Upper lobe of left lung (tissue), 6 donors: ENCODE results near the gene SND1. TPM values are rescaled to one million over a fixed set of nuclear protein-coding genes. Genes with fewer than 3 reads are reported as not detected.
A peak's percentile ranks its signal among the peaks of the same experiment; 100 is the strongest.

Experiments used
- ATAC-seq, 2 donors: fragments of 200-7000 bp; cut with Tn5 transposase; one replicate each; pipeline ENCODE4 v1.9.1; 2022; ENCODE audit warnings: mild to moderate bottlenecking in 2 of 2, moderate library complexity in 2 of 2; ENCODE audit not compliant: low FRiP score in 2 of 2
- DNase-seq, 2 donors: peaks; one replicate each; pipeline ENCODE4 v3.0.0-alpha.2; 2019 to 2020
- H3K27ac ChIP-seq, 4 donors: fragments of 200-600 bp; sonication (generic); one replicate each; pipeline ENCODE4 v1.5.1; 2016 to 2019
- H3K27me3 ChIP-seq, 4 donors: fragments of 200-600 bp; sonication (generic); one replicate each; pipeline ENCODE4 v1.5.1; 2017 to 2019
- H3K36me3 ChIP-seq, 4 donors: fragments of 200-600 bp; sonication (generic); one replicate each; pipeline ENCODE4 v1.5.1; 2016 to 2019
- H3K4me1 ChIP-seq, 4 donors: fragments of 200-600 bp; sonication (generic); one replicate each; pipeline ENCODE4 v1.5.1; 2018 to 2019
- H3K4me3 ChIP-seq, 4 donors: fragments of 200-600 bp; sonication (generic); one replicate each; pipeline ENCODE4 v1.5.1; 2017 to 2019; ENCODE audit warnings: mild to moderate bottlenecking in 2 of 4, moderate library complexity in 1 of 4
- H3K9me3 ChIP-seq, 4 donors: fragments of 200-600 bp; sonication (generic); one replicate each; pipeline ENCODE4 v1.5.1; 2018 to 2019
- CTCF ChIP-seq, 6 experiments: fragments of 450-650 bp in 4 of 6; fragments of 200-600 bp in 2 of 6; sonication (generic) in 2 of 6; IDR thresholded peaks; one replicate each; pipeline ENCODE4 v1.5.1; 2016 to 2019; ENCODE audit warnings: antibody characterized with exemption in 6 of 6
- EP300 ChIP-seq, 4 donors: sonication (generic); formaldehyde crosslinking; IDR thresholded peaks; one replicate each; pipeline ENCODE4 v1.5.1; 2017; ENCODE audit warnings: antibody characterized with exemption in 4 of 4, control low read depth in 2 of 4
- POLR2A ChIP-seq, 4 donors: fragments of 450-650 bp; IDR thresholded peaks; one replicate each; pipeline ENCODE4 v1.5.1; 2016 to 2017; ENCODE audit warnings: antibody characterized with exemption in 4 of 4, mild to moderate bottlenecking in 2 of 4
- POLR2AphosphoS5 ChIP-seq, 2 donors: sonication (generic); formaldehyde crosslinking; IDR thresholded peaks; one replicate each; pipeline ENCODE4 v1.5.1; 2017; ENCODE audit warnings: antibody characterized with exemption in 2 of 2
- WGBS, 2 donors: methylation state at CpG; one replicate each; pipeline ENCODE4 v1.1.5; 2017 to 2018; 5-methylcytosine and 5-hydroxymethylcytosine counted together
- total RNA-seq, 6 donors: library from RNA; depleted of rRNA in 4 of 6; stranded (reverse); fragments of >200 nt in 4 of 6; gene quantifications; one replicate each; pipeline versions ENCODE4 v1.1.0 to v1.2.1, GENCODE V29; 2016 to 2021
- donor health status: DM: no; HTN: no; CAD: no; lungs with moderate emphysema.
- donor health status: DM: no; HTN: yes; CAD: no; lungs with severe emphysema.

SND1 gene
- total RNA-seq, 6 donors from 2014 or later = 107 to 167 (median 121) TPM

- 92 to 95% methylated on average over 4 of the region's 4 CpGs for WGBS, 2 donors
- Histone ChIP-seq H3K36me3 (peaks cover 0 to 6% (median 0%) of the 10 kb centered on the region in 4 donors), H3K4me3 (no peak overlapping the region), H3K27me3 (no peaks in the 10 kb centered on the region), H3K9me3 (no peaks in the 10 kb centered on the region), H3K4me1 (peaks cover 0 to 12% (median 5%) of the 10 kb centered on the region in 4 donors), H3K27ac (no peak overlapping the region)
- DNase-seq = no peak
- TF ChIP-seq CTCF (IDR thresholded peaks at IDR 0.05) (no peak), POLR2AphosphoS5 (IDR thresholded peaks at IDR 0.05) (no peak), EP300 (IDR thresholded peaks at IDR 0.05) (no peak), POLR2A (IDR thresholded peaks at IDR 0.05) (no peak)
- ATAC-seq = no peak
These were observed 252.1 kb downstream of the SND1 start for GRCh38 chr7:127903892-127904669.

- H3K27ac ChIP-seq = no peak overlapping the region
- peaks cover 0 to 12% (median 5%) of the 10 kb centered on the region in 4 donors for H3K4me1 ChIP-seq
- 53 to 69% methylated on average over 6 of the region's 6 CpGs for WGBS, 2 donors
- no peak overlapping the region for H3K4me3 ChIP-seq
- no peaks in the 10 kb centered on the region for H3K9me3 ChIP-seq
- DNase-seq (peak in 1 of 2 donors; percentile 37), ATAC-seq (no peak)
- H3K36me3 ChIP-seq = peaks cover 0 to 6% (median 0%) of the 10 kb centered on the region in 4 donors
- H3K27me3 ChIP-seq = no peaks in the 10 kb centered on the region
- TF ChIP-seq EP300 (IDR thresholded peaks at IDR 0.05) (no peak), CTCF (IDR thresholded peaks at IDR 0.05) (no peak), POLR2A (IDR thresholded peaks at IDR 0.05) (no peak), POLR2AphosphoS5 (IDR thresholded peaks at IDR 0.05) (no peak)
These were observed 252.6 kb downstream of the SND1 start for GRCh38 chr7:127904670-127904985.

GRCh38 chr7:127905021-127905420 lies 253.0 kb downstream of the SND1 start:
- TF ChIP-seq CTCF (IDR thresholded peaks at IDR 0.05) (no peak), POLR2A (IDR thresholded peaks at IDR 0.05) (no peak), POLR2AphosphoS5 (IDR thresholded peaks at IDR 0.05) (no peak), EP300 (IDR thresholded peaks at IDR 0.05) (no peak)
- Histone ChIP-seq H3K36me3 (peaks cover 0 to 6% (median 0%) of the 10 kb centered on the region in 4 donors), H3K4me3 (no peak overlapping the region), H3K9me3 (no peaks in the 10 kb centered on the region), H3K27me3 (no peaks in the 10 kb centered on the region), H3K4me1 (peaks cover 0 to 12% (median 5%) of the 10 kb centered on the region in 4 donors), H3K27ac (no peak overlapping the region)
- DNase-seq (no peak), ATAC-seq (no peak)

- Histone ChIP-seq H3K27ac (no peak overlapping the region), H3K4me1 (peaks cover 0 to 12% (median 5%) of the 10 kb centered on the region in 4 donors), H3K36me3 (peaks cover 0 to 6% (median 0%) of the 10 kb centered on the region in 4 donors), H3K4me3 (no peak overlapping the region), H3K27me3 (no peaks in the 10 kb centered on the region), H3K9me3 (no peaks in the 10 kb centered on the region)
- 89 to 94% methylated on average over 2 of the region's 2 CpGs for WGBS, 2 donors
- ATAC-seq (no peak), DNase-seq (no peak)
- no peak for TF ChIP-seq POLR2AphosphoS5 (IDR thresholded peaks at IDR 0.05)
- TF ChIP-seq CTCF (IDR thresholded peaks at IDR 0.05) = no peak
- no peak for TF ChIP-seq POLR2A (IDR thresholded peaks at IDR 0.05)
- TF ChIP-seq EP300 (IDR thresholded peaks at IDR 0.05) = no peak
These were observed 253.7 kb downstream of the SND1 start for GRCh38 chr7:127905491-127906330.
